NCI-H1694 (cell line): Measurements from ENCODE around the gene GALNTL6.
"Not testable (repeated sequence)": the region's sequence is repeated elsewhere in the genome, so short reads cannot be mapped to it uniquely, and the experiment has no call there.

ENCODE experiments used
- DNase-seq: peaks from one replicate; lab custom pipeline; 2025; lab: John Stamatoyannopoulos, UW

The GALNTL6 gene

GRCh38 chr4:172750910-172751309 is 937.7 kb downstream of the GALNTL6 start:
- DNase-seq: no peak

GRCh38 chr4:172751550-172751949 is 938.3 kb downstream of the GALNTL6 start:
- no peak for DNase-seq

GRCh38 chr4:172758586-172759340 is 945.6 kb downstream of the GALNTL6 start:
- DNase-seq: no peak

- no peak for DNase-seq
Measured at GRCh38 chr4:172760512-172760911, 947.3 kb downstream of the GALNTL6 start.

GRCh38 chr4:172762895-172763294 is 949.7 kb downstream of the GALNTL6 start:
- DNase-seq: no peak

GRCh38 chr4:172770787-172771186 is 957.6 kb downstream of the GALNTL6 start:
- DNase-seq: no peak

- no peak for DNase-seq
Measured at GRCh38 chr4:172772781-172773180, 959.6 kb downstream of the GALNTL6 start.

- DNase-seq: no peak
Measured at GRCh38 chr4:172776203-172776861, 963.1 kb downstream of the GALNTL6 start.

GRCh38 chr4:172777729-172778431 is 964.7 kb downstream of the GALNTL6 start:
- DNase-seq: no peak

- DNase-seq: no peak
Measured at GRCh38 chr4:172778583-172778982, 965.4 kb downstream of the GALNTL6 start.

GRCh38 chr4:172780566-172781081 is 967.4 kb downstream of the GALNTL6 start:
- DNase-seq: no peak

- no peak for DNase-seq
Measured at GRCh38 chr4:172785613-172786012, 972.4 kb downstream of the GALNTL6 start.

- no peak for DNase-seq
Measured at GRCh38 chr4:172786039-172786792, 973.0 kb downstream of the GALNTL6 start.

GRCh38 chr4:172787111-172787510 is 973.9 kb downstream of the GALNTL6 start:
- no peak for DNase-seq

- no peak for DNase-seq
Measured at GRCh38 chr4:172791841-172792240, 978.6 kb downstream of the GALNTL6 start.

- no peak for DNase-seq
Measured at GRCh38 chr4:172793565-172794306, 980.5 kb downstream of the GALNTL6 start.

GRCh38 chr4:172794307-172794703 is 981.1 kb downstream of the GALNTL6 start:
- no peak for DNase-seq

GRCh38 chr4:172797281-172797680 is 984.1 kb downstream of the GALNTL6 start:
- DNase-seq: not testable (repeated sequence)

- no peak for DNase-seq
Measured at GRCh38 chr4:172802032-172802431, 988.8 kb downstream of the GALNTL6 start.

- no peak for DNase-seq
Measured at GRCh38 chr4:172806841-172807240, 993.6 kb downstream of the GALNTL6 start.

- no peak for DNase-seq
Measured at GRCh38 chr4:172808196-172808595, 995.0 kb downstream of the GALNTL6 start.
